H9 (cell line): ENCODE results near the gene ANKRD17. TPM values are rescaled to one million over a fixed set of nuclear protein-coding genes. Genes with fewer than 3 reads are reported as not detected.

ENCODE experiments used
- DNase-seq: peaks from one replicate; pipeline ENCODE4 v3.0.0-alpha.2; 2017
- H2AFZ ChIP-seq: one replicate; pipeline ENCODE4 v1.6.1; 2013; ENCODE audit warnings: mild to moderate bottlenecking, low read length, control low read depth, moderate library complexity
- H2AK5ac ChIP-seq: 2 replicates; pipeline ENCODE4 v1.6.1; 2013; ENCODE audit warnings: low read length, control low read depth, mixed read lengths; ENCODE audit not compliant: insufficient read length
- H2BK120ac ChIP-seq: one replicate; pipeline ENCODE4 v1.6.1; 2013; ENCODE audit warnings: low read depth, mild to moderate bottlenecking, low read length, control low read depth, inconsistent platforms; ENCODE audit not compliant: poor library complexity, severe bottlenecking
- H2BK12ac ChIP-seq: 2 replicates; pipeline ENCODE4 v1.6.1; 2013; ENCODE audit warnings: low read length, control low read depth, mixed read lengths, low read depth; ENCODE audit not compliant: insufficient read length
- H2BK15ac ChIP-seq: 2 replicates; pipeline ENCODE4 v1.6.1; 2013; ENCODE audit warnings: low read depth, low read length, control low read depth
- H2BK20ac ChIP-seq: one replicate; pipeline ENCODE4 v1.6.1; 2013; ENCODE audit warnings: low read depth, mild to moderate bottlenecking, low read length, control low read depth, inconsistent platforms; ENCODE audit not compliant: poor library complexity, severe bottlenecking
- H2BK5ac ChIP-seq: 2 replicates; pipeline ENCODE4 v1.6.1; 2013; ENCODE audit warnings: low read length, control low read depth, mixed read lengths; ENCODE audit not compliant: insufficient read length
- H3K14ac ChIP-seq: 2 replicates; pipeline ENCODE4 v1.6.1; 2013; ENCODE audit warnings: low read length, control low read depth; ENCODE audit not compliant: insufficient read depth
- H3K18ac ChIP-seq: 2 replicates; pipeline ENCODE4 v1.6.1; 2013; ENCODE audit warnings: low read depth, mild to moderate bottlenecking, mixed read lengths, low read length, control low read depth; ENCODE audit not compliant: insufficient read length
- H3K23ac ChIP-seq: 2 replicates; pipeline ENCODE4 v1.6.1; 2013; ENCODE audit warnings: low read length, control low read depth, mixed read lengths, low read depth; ENCODE audit not compliant: insufficient read length
- H3K23me2 ChIP-seq: 2 replicates; pipeline ENCODE4 v1.6.1; 2013; ENCODE audit warnings: low read depth, mild to moderate bottlenecking, mixed read lengths, low read length, control low read depth; ENCODE audit not compliant: insufficient read length, poor library complexity, severe bottlenecking
- H3K27ac ChIP-seq: 2 replicates; pipeline ENCODE4 v1.5.1; 2013; ENCODE audit warnings: low read length, control low read depth, mixed read lengths, low read depth; ENCODE audit not compliant: insufficient read length
- H3K27me3 ChIP-seq: 2 replicates; pipeline ENCODE4 v1.6.1; 2013; ENCODE audit warnings: low read length, control low read depth, inconsistent platforms; ENCODE audit not compliant: insufficient read depth
- H3K4ac ChIP-seq: 2 replicates; pipeline ENCODE4 v1.6.1; 2013; ENCODE audit warnings: low read depth, mild to moderate bottlenecking, control low read depth, inconsistent platforms, low read length, moderate library complexity
- H3K4me1 ChIP-seq: 2 replicates; pipeline ENCODE4 v1.6.1; 2013; ENCODE audit warnings: low read length, control low read depth, inconsistent platforms; ENCODE audit not compliant: insufficient read depth
- H3K4me2 ChIP-seq: 2 replicates; pipeline ENCODE4 v1.6.1; 2013; ENCODE audit warnings: low read length, control low read depth, mixed read lengths; ENCODE audit not compliant: insufficient read length, insufficient read depth
- H3K56ac ChIP-seq: 2 replicates; pipeline ENCODE4 v1.6.1; 2013; ENCODE audit warnings: low read depth, mild to moderate bottlenecking, mixed read lengths, low read length, control low read depth; ENCODE audit not compliant: insufficient read length
- H3K79me1 ChIP-seq: 2 replicates; pipeline ENCODE4 v1.6.1; 2013; ENCODE audit warnings: low read depth, mild to moderate bottlenecking, moderate library complexity, low read length, control low read depth, inconsistent platforms; ENCODE audit not compliant: insufficient read depth, poor library complexity, severe bottlenecking
- H3K79me2 ChIP-seq: 2 replicates; pipeline ENCODE4 v1.6.1; 2013; ENCODE audit warnings: low read length, control low read depth, inconsistent platforms; ENCODE audit not compliant: insufficient read depth
- H3K9ac ChIP-seq: 2 replicates; pipeline ENCODE4 v1.6.1; 2013; ENCODE audit warnings: low read length, control low read depth, mixed read lengths; ENCODE audit not compliant: insufficient read length; ENCODE audit errors: extremely low read depth
- H3K9me3 ChIP-seq: one replicate; pipeline ENCODE4 v1.6.1; 2013; ENCODE audit warnings: low read depth, low read length, inconsistent platforms; ENCODE audit not compliant: control insufficient read depth
- H3T11ph ChIP-seq: one replicate; pipeline ENCODE4 v1.6.1; 2013; ENCODE audit warnings: mild to moderate bottlenecking, low read length, control low read depth, inconsistent platforms
- H4K20me1 ChIP-seq: one replicate; pipeline ENCODE4 v1.6.1; 2013; ENCODE audit not compliant: control insufficient read depth, insufficient read length, insufficient read depth
- H4K5ac ChIP-seq: 2 replicates; pipeline ENCODE4 v1.6.1; 2013; ENCODE audit warnings: low read depth, mild to moderate bottlenecking, mixed read lengths, low read length, control low read depth; ENCODE audit not compliant: insufficient read length
- H4K8ac ChIP-seq: replicated peaks from 2 replicates; pipeline ENCODE4 v1.6.1; 2013; ENCODE audit warnings: low read length, control low read depth, mixed read lengths, low read depth; ENCODE audit not compliant: insufficient read length
- H4K91ac ChIP-seq: 2 replicates; pipeline ENCODE4 v1.6.1; 2013; ENCODE audit warnings: low read depth, mild to moderate bottlenecking, moderate library complexity, mixed read lengths, low read length, control low read depth; ENCODE audit not compliant: insufficient read length
- H3K27ac Mint-ChIP-seq, 3 experiments: 2 replicates in 2 of 3; 3 replicates in 1 of 3; pipeline ENCODE4 v1.8.0; 2020 to 2021; ENCODE audit warnings: mixed read lengths in 3 of 3, mild to moderate bottlenecking in 1 of 3, moderate library complexity in 1 of 3
- H3K27me3 Mint-ChIP-seq: 2 replicates; pipeline ENCODE4 v1.8.0; 2021; ENCODE audit warnings: low read depth, mild to moderate bottlenecking, moderate library complexity, mixed read lengths
- H3K36me3 Mint-ChIP-seq, 3 experiments: 2 replicates in 2 of 3; 3 replicates in 1 of 3; pipeline ENCODE4 v1.8.0; 2020 to 2021; ENCODE audit warnings: low read depth in 3 of 3, mixed read lengths in 3 of 3; ENCODE audit not compliant: insufficient read depth in 1 of 3
- H3K4me1 Mint-ChIP-seq, 2 experiments: 2 replicates each; pipeline ENCODE4 v1.8.0; 2020; ENCODE audit warnings: mixed read lengths in 2 of 2
- H3K4me3 Mint-ChIP-seq, 2 experiments: 2 replicates in 1 of 2; 3 replicates in 1 of 2; pipeline ENCODE4 v1.8.0; 2020 to 2021; ENCODE audit warnings: mild to moderate bottlenecking in 2 of 2, mixed read lengths in 2 of 2, moderate library complexity in 1 of 2
- H3K9me3 Mint-ChIP-seq, 2 experiments: 2 replicates in 1 of 2; 3 replicates in 1 of 2; pipeline ENCODE4 v1.8.0; 2020; ENCODE audit warnings: mild to moderate bottlenecking in 2 of 2, mixed read lengths in 2 of 2, moderate library complexity in 1 of 2
- WGBS: extraction: QIAGEN DNeasy Blood & Tissue Kit; methylation state at CpG from one replicate; pipeline ENCODE4 v1.1.7; 2013; ENCODE audit warnings: missing lambda C conversion rate, low lambda C conversion rate, mixed read lengths; ENCODE audit not compliant: insufficient read length; ENCODE audit errors: extremely low coverage; 5-methylcytosine and 5-hydroxymethylcytosine counted together
- total RNA-seq: library from RNA; stranded (reverse); gene quantifications from 2 replicates; pipeline ENCODE4 v1.2.1, GENCODE V29; 2021
- TF ChIP-seq, protein P1 (sequence below): fragments of 200-600 bp; sonication (generic); conservative IDR thresholded peaks from 3 replicates; pipeline ENCODE4 v1.8.0; 2021; ENCODE audit warnings: antibody characterized with exemption, mild to moderate bottlenecking

The ANKRD17 gene
- total RNA-seq, 1 experiment from 2014 or later, result 82.4 TPM

DNA sequence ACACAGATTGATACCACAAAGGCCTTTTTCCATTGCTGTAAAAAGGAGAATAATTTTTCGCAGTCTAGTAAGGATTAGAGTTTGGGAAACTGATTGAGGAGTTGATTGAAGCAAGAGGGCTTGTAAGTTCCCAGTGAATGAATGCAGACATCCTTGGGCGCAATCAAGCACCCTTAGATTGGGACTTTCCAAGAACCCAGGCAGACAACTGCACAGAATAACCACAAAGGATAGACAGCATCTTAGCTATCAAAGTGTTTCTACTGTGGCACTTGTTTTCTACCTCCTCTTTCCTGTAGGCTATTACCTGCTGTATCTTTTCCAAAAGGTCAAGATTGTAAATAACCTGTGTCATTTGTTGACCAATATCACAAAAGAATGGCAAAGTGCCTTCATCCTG is 191.7 kb downstream of the ANKRD17 start:
- H3K4me3 Mint-ChIP-seq, result no peak overlapping the region
- no peaks in the 10 kb centered on the region for H3K27me3 Mint-ChIP-seq
- H2BK20ac ChIP-seq, result no peak overlapping the region
- no peak for DNase-seq
- H2BK12ac ChIP-seq, result no peak overlapping the region
- no CpG with 5 or more reads among the region's 2 CpGs for whole genome bisulfite sequencing
- no peaks in the 10 kb centered on the region for H3K79me1 ChIP-seq
- no peak overlapping the region for H3K4me2 ChIP-seq
- no peak overlapping the region for H2AK5ac ChIP-seq
- H3K4ac ChIP-seq, result no peak overlapping the region
- H2AFZ ChIP-seq, result no peak overlapping the region
- H3K27ac ChIP-seq, result no peak overlapping the region
- no peak overlapping the region for H3K56ac ChIP-seq
- H3K4me1 Mint-ChIP-seq, result peaks cover 11 to 12% of the 10 kb centered on the region in 2 experiments
- TF ChIP-seq, protein P1, sequence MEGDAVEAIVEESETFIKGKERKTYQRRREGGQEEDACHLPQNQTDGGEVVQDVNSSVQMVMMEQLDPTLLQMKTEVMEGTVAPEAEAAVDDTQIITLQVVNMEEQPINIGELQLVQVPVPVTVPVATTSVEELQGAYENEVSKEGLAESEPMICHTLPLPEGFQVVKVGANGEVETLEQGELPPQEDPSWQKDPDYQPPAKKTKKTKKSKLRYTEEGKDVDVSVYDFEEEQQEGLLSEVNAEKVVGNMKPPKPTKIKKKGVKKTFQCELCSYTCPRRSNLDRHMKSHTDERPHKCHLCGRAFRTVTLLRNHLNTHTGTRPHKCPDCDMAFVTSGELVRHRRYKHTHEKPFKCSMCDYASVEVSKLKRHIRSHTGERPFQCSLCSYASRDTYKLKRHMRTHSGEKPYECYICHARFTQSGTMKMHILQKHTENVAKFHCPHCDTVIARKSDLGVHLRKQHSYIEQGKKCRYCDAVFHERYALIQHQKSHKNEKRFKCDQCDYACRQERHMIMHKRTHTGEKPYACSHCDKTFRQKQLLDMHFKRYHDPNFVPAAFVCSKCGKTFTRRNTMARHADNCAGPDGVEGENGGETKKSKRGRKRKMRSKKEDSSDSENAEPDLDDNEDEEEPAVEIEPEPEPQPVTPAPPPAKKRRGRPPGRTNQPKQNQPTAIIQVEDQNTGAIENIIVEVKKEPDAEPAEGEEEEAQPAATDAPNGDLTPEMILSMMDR, result no peak
- H3K14ac ChIP-seq, result no peak overlapping the region
- no peak overlapping the region for H2BK15ac ChIP-seq
- H3K36me3 Mint-ChIP-seq, result peaks cover 5 to 25% (median 15%) of the 10 kb centered on the region in 3 experiments; a peak in 5 of 7 replicates
- no peak overlapping the region for H4K91ac ChIP-seq
- 0 out of 2 replicates have a peak, but pooled peaks cover 2% of the 10 kb centered on the region for H3K79me2 ChIP-seq
- no peaks in the 10 kb centered on the region for H3K4me1 ChIP-seq
- H3K23ac ChIP-seq, result no peak overlapping the region
- H3K23me2 ChIP-seq, result no peaks in the 10 kb centered on the region
- no peak overlapping the region for H3K18ac ChIP-seq
- no peak overlapping the region for H3K27ac Mint-ChIP-seq
- H3T11ph ChIP-seq, result no peak overlapping the region
- H3K9ac ChIP-seq, result no peak overlapping the region
- no peaks in the 10 kb centered on the region for H4K20me1 ChIP-seq
- no peaks in the 10 kb centered on the region for H3K9me3 ChIP-seq
- H3K9me3 Mint-ChIP-seq, result no peaks in the 10 kb centered on the region
- no peak overlapping the region for H4K8ac ChIP-seq
- no peak overlapping the region for H2BK120ac ChIP-seq
- no peak overlapping the region for H4K5ac ChIP-seq
- no peaks in the 10 kb centered on the region for H3K27me3 ChIP-seq
- H2BK5ac ChIP-seq, result no peak overlapping the region
